T-cell (primary cell): Measurements from ENCODE around the gene PFN1. TPM values are rescaled to one million over a fixed set of nuclear protein-coding genes. Genes with fewer than 3 reads are reported as not detected.

ENCODE experiments used
- ATAC-seq, 4 experiments: fragments of 200-7000 bp in 3 of 4; fragments of 150-1000 bp in 1 of 4; cut with Tn5 transposase; replicated peaks in 1 of 4; 1 replicate in 3 of 4; 2 replicates in 1 of 4; pipeline ENCODE4 v1.10.0; 2021; ENCODE audit warnings: moderate library complexity in 3 of 4, mild to moderate bottlenecking in 2 of 4, moderate number of reproducible peaks in 1 of 4
- CTCF ChIA-PET, 2 donors: fragments of 300-600 bp; sonication (Branson Sonifier 250); formaldehyde crosslinking; loops; one replicate each; lab custom pipeline; 2022; ENCODE audit warnings: antibody characterized with exemption in 2 of 2; lab: Charles Lee
- POLR2A ChIA-PET, 2 donors: fragments of 300-600 bp; sonication (Branson Sonifier 250); formaldehyde crosslinking; loops; one replicate each; lab custom pipeline; 2022; ENCODE audit warnings: antibody characterized with exemption in 2 of 2; lab: Charles Lee
- DNase-seq, 35 experiments: peaks; one replicate each; pipeline versions ENCODE4 v3.0.0 to v3.0.0-alpha.2; 2013 to 2023
- H3K27ac ChIP-seq: one replicate; pipeline ENCODE4 v1.5.1; 2013; ENCODE audit warnings: low read length
- H3K27me3 ChIP-seq, 2 experiments: replicated peaks in 1 of 2; 1 replicate in 1 of 2; 2 replicates in 1 of 2; pipeline versions ENCODE4 v1.6.1 to v1.7.0; 2013; ENCODE audit warnings: low read length in 1 of 2, mixed read lengths in 1 of 2; ENCODE audit not compliant: control insufficient read depth in 2 of 2, insufficient read depth in 2 of 2; ENCODE audit errors: extremely low read depth in 1 of 2
- H3K36me3 ChIP-seq, 2 donors: 1 replicate in 1 of 2; 2 replicates in 1 of 2; pipeline versions ENCODE4 v1.6.1 to v1.7.0; 2013; ENCODE audit warnings: low read length in 1 of 2; ENCODE audit not compliant: control insufficient read depth in 2 of 2, insufficient read depth in 1 of 2; ENCODE audit errors: extremely low read depth in 1 of 2
- H3K4me1 ChIP-seq, 2 experiments: 1 replicate in 1 of 2; 2 replicates in 1 of 2; pipeline versions ENCODE4 v1.6.1 to v1.7.0; 2013; ENCODE audit warnings: low read length in 2 of 2, mixed read lengths in 1 of 2; ENCODE audit not compliant: insufficient read depth in 2 of 2, control insufficient read depth in 1 of 2; ENCODE audit errors: extremely low read depth in 1 of 2
- H3K4me3 ChIP-seq, 2 donors: 1 replicate in 1 of 2; 2 replicates in 1 of 2; pipeline versions ENCODE4 v1.5.1 to v1.7.0; 2013; ENCODE audit warnings: mild to moderate bottlenecking in 2 of 2, low read length in 1 of 2, moderate library complexity in 1 of 2; ENCODE audit not compliant: control insufficient read depth in 1 of 2; ENCODE audit errors: extremely low read depth in 1 of 2
- H3K9me3 ChIP-seq: 2 replicates; pipeline ENCODE4 v1.7.0; 2013
- H3K27ac Mint-ChIP-seq, 2 donors: one replicate each; pipeline ENCODE4 v1.8.0; 2020 to 2021; ENCODE audit warnings: mild to moderate bottlenecking in 2 of 2, mixed read lengths in 2 of 2
- H3K27me3 Mint-ChIP-seq, 2 donors: one replicate each; pipeline ENCODE4 v1.8.0; 2021 to 2022; ENCODE audit warnings: mixed read lengths in 2 of 2
- H3K36me3 Mint-ChIP-seq: one replicate; pipeline ENCODE4 v1.8.0; 2021; ENCODE audit warnings: mixed read lengths
- H3K4me1 Mint-ChIP-seq, 3 donors: one replicate each; pipeline ENCODE4 v1.8.0; 2020 to 2022; ENCODE audit warnings: mixed read lengths in 3 of 3, mild to moderate bottlenecking in 1 of 3
- H3K4me3 Mint-ChIP-seq, 3 donors: one replicate each; pipeline ENCODE4 v1.8.0; 2020 to 2022; ENCODE audit warnings: mild to moderate bottlenecking in 3 of 3, mixed read lengths in 3 of 3, moderate library complexity in 3 of 3
- H3K9me3 Mint-ChIP-seq, 3 donors: one replicate each; pipeline ENCODE4 v1.8.0; 2020 to 2022; ENCODE audit warnings: mixed read lengths in 3 of 3
- WGBS: methylation state at CpG from one replicate; pipeline ENCODE4 v1.1.5; 2013; ENCODE audit warnings: missing lambda C conversion rate; ENCODE audit not compliant: insufficient coverage; 5-methylcytosine and 5-hydroxymethylcytosine counted together
- total RNA-seq, 35 experiments: library from RNA in 6 of 35; stranded (reverse) in 6 of 35; fragments of 120-200 nt in 1 of 35; gene quantifications; one replicate each; pipeline versions ENCODE4 v1.2.1 to v1.2.4 and lab custom pipeline; 2013 to 2026

PFN1 gene
- total RNA-seq, 5 donors from 2014 or later (not counting 1 experiment from before 2014, with no cell fraction given): 654 to 853 (median 744) TPM

- Mint-ChIP-seq H3K4me1 (peaks cover 37 to 44% (median 40%) of the 10 kb centered on the region in 3 donors), H3K27me3 (no peaks in the 10 kb centered on the region), H3K36me3 (peaks cover 11% of the 10 kb centered on the region), H3K27ac (peak within 1 kb of the TSS; percentile 89 to 96), H3K4me3 (peak within 1 kb of the TSS; percentile 88 to 92 (median 91)), H3K9me3 (no peaks in the 10 kb centered on the region)
- Histone ChIP-seq H3K4me1 (peaks cover 9 to 33% of the 10 kb centered on the region in 2 experiments), H3K27ac (peak within 1 kb of the TSS; percentile 90), H3K36me3 (peaks cover 0 to 13% of the 10 kb centered on the region in 2 donors), H3K9me3 (no peaks in the 10 kb centered on the region), H3K4me3 (peak within 1 kb of the TSS; percentile 70 to 89), H3K27me3 (no peaks in the 10 kb centered on the region)
- ChIA-PET CTCF (interaction anchor here in 1 of 2 donors (0.8 to 1.6 kb wide), 4 partner anchors 10 to 74 kb away, joined by 3 to 7 read pairs (median 6); partner anchors contain the start of genes INCA1, KIF1C, RNF167 and SLC25A11), POLR2A (interaction anchor here in 1 of 2 donors (2.0 kb wide), 1 partner anchor 20 kb away, joined by 7 read pairs; the partner anchor contains the start of gene SPAG7)
- ATAC-seq: peak; percentile 91 to 93 (median 93)
- under 1% methylated on average over 63 of the region's 78 CpGs for WGBS
- DNase-seq: peak; percentile 69 to 91 (median 81)
These were observed 38.8 kb upstream of the PFN1 start, which contains the start of gene CAMTA2 for GRCh38 chr17:4986951-4987766. CAMTA2 (minus strand) TSS chr17:4987675; CDS start chr17:4986222, 1,453 bp downstream.

- H3K27me3 ChIP-seq: no peaks in the 10 kb centered on the region
- 63% methylated on average over 2 of the region's 5 CpGs for WGBS
- ATAC-seq (no peak), DNase-seq (no peak)
- peak overlapping the region; percentile 70 to 89 for H3K4me3 ChIP-seq
- peak overlapping the region; percentile 90 for H3K27ac ChIP-seq
- peaks cover 9 to 34% of the 10 kb centered on the region in 2 experiments for H3K4me1 ChIP-seq
- H3K36me3 ChIP-seq: peaks cover 0 to 18% of the 10 kb centered on the region in 2 donors
- Mint-ChIP-seq H3K27me3 (no peaks in the 10 kb centered on the region), H3K4me3 (peak overlapping the region; percentile 88 to 92 (median 91)), H3K9me3 (no peaks in the 10 kb centered on the region), H3K27ac (peak overlapping the region; percentile 88 to 96), H3K4me1 (peaks cover 37 to 47% (median 40%) of the 10 kb centered on the region in 3 donors), H3K36me3 (peaks cover 13% of the 10 kb centered on the region)
- ChIA-PET POLR2A (interaction anchor here in 1 of 2 donors (2.0 kb wide), 1 partner anchor 19 kb away, joined by 7 read pairs; the partner anchor contains the start of gene SPAG7), CTCF (interaction anchor here (0.5 to 1.6 kb wide), 5 partner anchors 11 to 75 kb away, joined by 3 to 7 read pairs (median 4); partner anchors contain the start of genes INCA1 (in 1 of the 2), KIF1C (in 1 of the 2), RNF167 (in 1 of the 2) and SLC25A11 (in 1 of the 2))
- no peaks in the 10 kb centered on the region for H3K9me3 ChIP-seq
These were observed 38.1 kb upstream of the PFN1 start for GRCh38 chr17:4986403-4986802.

GRCh38 chr17:4982305-4982704, 34.0 kb upstream of the PFN1 start:
- 90% methylated on average over 5 of the region's 5 CpGs for WGBS
- ChIA-PET CTCF (no interaction called here), POLR2A (no interaction called here)
- H3K9me3 Mint-ChIP-seq: no peaks in the 10 kb centered on the region
- no peaks in the 10 kb centered on the region for H3K27me3 Mint-ChIP-seq
- no peak for DNase-seq
- H3K9me3 ChIP-seq: no peaks in the 10 kb centered on the region
- H3K27me3 ChIP-seq: no peaks in the 10 kb centered on the region
- peaks cover 27% of the 10 kb centered on the region for H3K36me3 Mint-ChIP-seq
- peak overlapping the region in 1 of 2 donors; percentile 46 for H3K27ac Mint-ChIP-seq
- no peak overlapping the region for H3K4me3 Mint-ChIP-seq
- no peak for ATAC-seq
- H3K4me1 ChIP-seq: peaks cover 8 to 23% of the 10 kb centered on the region in 2 experiments
- H3K4me3 ChIP-seq: no peak overlapping the region
- H3K27ac ChIP-seq: no peak overlapping the region
- peaks cover 28 to 41% (median 30%) of the 10 kb centered on the region in 3 donors for H3K4me1 Mint-ChIP-seq
- H3K36me3 ChIP-seq: peaks cover 10 to 47% of the 10 kb centered on the region in 2 donors

GRCh38 chr17:4980644-4981216, 32.4 kb upstream of the PFN1 start:
- H3K27ac ChIP-seq: no peak overlapping the region
- H3K4me1 ChIP-seq: peaks cover 8 to 12% of the 10 kb centered on the region in 2 experiments
- Mint-ChIP-seq H3K4me1 (peaks cover 17 to 31% (median 20%) of the 10 kb centered on the region in 3 donors), H3K4me3 (peak overlapping the region in 1 of 3 donors; percentile 10), H3K36me3 (peaks cover 30% of the 10 kb centered on the region), H3K9me3 (no peaks in the 10 kb centered on the region), H3K27me3 (no peaks in the 10 kb centered on the region), H3K27ac (peak overlapping the region; percentile 80)
- H3K4me3 ChIP-seq: no peak overlapping the region
- H3K9me3 ChIP-seq: no peaks in the 10 kb centered on the region
- ATAC-seq (peak; percentile 83 to 88 (median 85)), DNase-seq (peak in 17 of 35 experiments; percentile 14 to 83 (median 41))
- H3K27me3 ChIP-seq: no peaks in the 10 kb centered on the region
- ChIA-PET POLR2A (no interaction called here), CTCF (interaction anchor here (0.5 to 1.7 kb wide), 6 partner anchors 10 to 304 kb away, joined by 3 to 7 read pairs (median 3); partner anchors contain the start of gene SPAG7 (in 1 of the 2))
- WGBS: no CpG with 5 or more reads among the region's 6 CpGs
- H3K36me3 ChIP-seq: peaks cover 10 to 60% of the 10 kb centered on the region in 2 donors

GRCh38 chr17:4978726-4979125, 30.4 kb upstream of the PFN1 start:
- ATAC-seq (no peak), DNase-seq (no peak)
- peaks cover 10 to 67% of the 10 kb centered on the region in 2 donors for H3K36me3 ChIP-seq
- H3K27ac Mint-ChIP-seq: no peak overlapping the region
- H3K4me1 Mint-ChIP-seq: peaks cover 10 to 29% (median 23%) of the 10 kb centered on the region in 3 donors
- no peaks in the 10 kb centered on the region for H3K27me3 Mint-ChIP-seq
- peaks cover 8 to 12% of the 10 kb centered on the region in 2 experiments for H3K4me1 ChIP-seq
- no peak overlapping the region for H3K4me3 ChIP-seq
- H3K27me3 ChIP-seq: no peaks in the 10 kb centered on the region
- H3K36me3 Mint-ChIP-seq: peaks cover 43% of the 10 kb centered on the region
- no peaks in the 10 kb centered on the region for H3K9me3 Mint-ChIP-seq
- H3K4me3 Mint-ChIP-seq: no peak overlapping the region
- ChIA-PET CTCF (interaction anchor here in 1 of 2 donors (0.6 kb wide), 1 partner anchor 839 kb away, joined by 3 read pairs; no protein-coding TSS in a partner anchor), POLR2A (interaction anchor here (0.5 to 0.6 kb wide), 2 partner anchors 83 kb away, joined by 5 read pairs; no protein-coding TSS in a partner anchor)
- H3K27ac ChIP-seq: no peak overlapping the region
- H3K9me3 ChIP-seq: no peaks in the 10 kb centered on the region
